ENCODE data around the gene TANC1. TPM values are rescaled to one million over a fixed set of nuclear protein-coding genes. Genes with fewer than 3 reads are reported as not detected.

Gene TANC1
- total and polyA plus RNA-seq, 2 experiments from 2014 or later: 22.1 to 34.8 TPM

- Histone ChIP-seq H3K4me3 (no peak overlapping the region), H3K27ac (peak overlapping the region; percentile 63), H3K4me1 (ENCODE audit: low read depth) (peaks cover 41% of the 10 kb centered on the region), H3K9me3 (ENCODE audit: low read depth) (no peaks in the 10 kb centered on the region), H3K27me3 (no peaks in the 10 kb centered on the region), H3K36me3 (no peaks in the 10 kb centered on the region)
- peak; percentile 37 to 54 for DNase-seq (ENCODE audit: low read depth in 1 of 2, low spot score in 1 of 2)
- no peak for TF ChIP-seq CTCF (IDR thresholded peaks at IDR 0.05; ENCODE audit: low read depth, low read length)
Measured at GRCh38 chr2:159090514-159091201, 122.2 kb downstream of the TANC1 start.

- TF ChIP-seq CTCF (IDR thresholded peaks at IDR 0.05; ENCODE audit: low read depth, low read length): no peak
- no peak overlapping the region for H3K27ac ChIP-seq
- H3K36me3 ChIP-seq: no peaks in the 10 kb centered on the region
- H3K9me3 ChIP-seq (ENCODE audit: low read depth): no peaks in the 10 kb centered on the region
- H3K4me3 ChIP-seq: no peak overlapping the region
- peaks cover 33% of the 10 kb centered on the region for H3K4me1 ChIP-seq (ENCODE audit: low read depth)
- H3K27me3 ChIP-seq: no peaks in the 10 kb centered on the region
- DNase-seq (ENCODE audit: low read depth in 1 of 2, low spot score in 1 of 2): peak in 1 of 2 donors; percentile 83
Measured at GRCh38 chr2:159091381-159091780, 122.9 kb downstream of the TANC1 start.

GRCh38 chr2:159091976-159092375 is 123.5 kb downstream of the TANC1 start:
- no peak for DNase-seq (ENCODE audit: low read depth in 1 of 2, low spot score in 1 of 2)
- Histone ChIP-seq H3K27ac (no peak overlapping the region), H3K9me3 (ENCODE audit: low read depth) (no peaks in the 10 kb centered on the region), H3K27me3 (no peaks in the 10 kb centered on the region), H3K4me1 (ENCODE audit: low read depth) (peaks cover 28% of the 10 kb centered on the region), H3K36me3 (no peaks in the 10 kb centered on the region), H3K4me3 (no peak overlapping the region)
- TF ChIP-seq CTCF (IDR thresholded peaks at IDR 0.05; ENCODE audit: low read depth, low read length): no peak

GRCh38 chr2:159093497-159093896 is 125.1 kb downstream of the TANC1 start:
- Histone ChIP-seq H3K27me3 (no peaks in the 10 kb centered on the region), H3K9me3 (ENCODE audit: low read depth) (no peaks in the 10 kb centered on the region), H3K36me3 (peaks cover under 1% of the 10 kb centered on the region), H3K4me3 (no peak overlapping the region), H3K4me1 (ENCODE audit: low read depth) (peaks cover 19% of the 10 kb centered on the region), H3K27ac (no peak overlapping the region)
- TF ChIP-seq CTCF (IDR thresholded peaks at IDR 0.05; ENCODE audit: low read depth, low read length): no peak
- no peak for DNase-seq (ENCODE audit: low read depth in 1 of 2, low spot score in 1 of 2)

- TF ChIP-seq CTCF (IDR thresholded peaks at IDR 0.05; ENCODE audit: low read depth, low read length): no peak
- no peak overlapping the region for H3K27ac ChIP-seq
Measured at GRCh38 chr2:159094173-159094737, 125.8 kb downstream of the TANC1 start.

More at GRCh38 chr2:159094173-159094737, 125.8 kb downstream of the TANC1 start:
- H3K4me3 ChIP-seq: no peak overlapping the region
- peak in 1 of 2 donors; percentile 93 for DNase-seq (ENCODE audit: low read depth in 1 of 2, low spot score in 1 of 2)
- H3K9me3 ChIP-seq (ENCODE audit: low read depth): no peaks in the 10 kb centered on the region
- peaks cover 5% of the 10 kb centered on the region for H3K36me3 ChIP-seq
- H3K4me1 ChIP-seq (ENCODE audit: low read depth): peaks cover 24% of the 10 kb centered on the region
- no peaks in the 10 kb centered on the region for H3K27me3 ChIP-seq
